ENCODE data around the gene LMF1.
"Not testable (repeated sequence)": the region's sequence is repeated elsewhere in the genome, so short reads cannot be mapped to it uniquely, and the experiment has no call there.

The LMF1 gene

GRCh38 chr16:840561-841454 lies 130.0 kb downstream of the LMF1 start:
- no peak for DNase-seq

- DNase-seq = no peak
Measured at GRCh38 chr16:839643-840408, 131.0 kb downstream of the LMF1 start.

GRCh38 chr16:838741-839140 lies 132.0 kb downstream of the LMF1 start:
- DNase-seq = no peak

- DNase-seq = not testable (repeated sequence)
Measured at GRCh38 chr16:836822-837221, 134.0 kb downstream of the LMF1 start.

- no peak for DNase-seq
Measured at GRCh38 chr16:836221-836620, 134.6 kb downstream of the LMF1 start.

GRCh38 chr16:835373-835772 lies 135.4 kb downstream of the LMF1 start:
- DNase-seq = no peak

- no peak for DNase-seq
Measured at GRCh38 chr16:833411-833810, 137.4 kb downstream of the LMF1 start.

- DNase-seq = no peak
Measured at GRCh38 chr16:832652-833336, 138.0 kb downstream of the LMF1 start.

GRCh38 chr16:831571-832413 lies 139.0 kb downstream of the LMF1 start:
- DNase-seq = no peak

- DNase-seq = no peak
Measured at GRCh38 chr16:830871-831570, 139.8 kb downstream of the LMF1 start.

- DNase-seq = no peak
Measured at GRCh38 chr16:830107-830870, 140.5 kb downstream of the LMF1 start.

GRCh38 chr16:828891-829290 lies 141.9 kb downstream of the LMF1 start:
- DNase-seq = no peak

GRCh38 chr16:827513-827912 lies 143.3 kb downstream of the LMF1 start:
- DNase-seq = no peak

GRCh38 chr16:825341-826061 lies 145.3 kb downstream of the LMF1 start:
- DNase-seq = no peak

GRCh38 chr16:824601-825000 lies 146.2 kb downstream of the LMF1 start:
- DNase-seq = no peak

GRCh38 chr16:824194-824593 lies 146.6 kb downstream of the LMF1 start:
- no peak for DNase-seq

- no peak for DNase-seq
Measured at GRCh38 chr16:822909-823297, 147.9 kb downstream of the LMF1 start.

- no peak for DNase-seq
Measured at GRCh38 chr16:822174-822908, 148.4 kb downstream of the LMF1 start.

GRCh38 chr16:821751-822150 lies 149.0 kb downstream of the LMF1 start:
- no peak for DNase-seq

GRCh38 chr16:820748-821147 lies 150.0 kb downstream of the LMF1 start:
- DNase-seq = no peak
